Measurements from ENCODE around the gene CKAP5.

DNA sequence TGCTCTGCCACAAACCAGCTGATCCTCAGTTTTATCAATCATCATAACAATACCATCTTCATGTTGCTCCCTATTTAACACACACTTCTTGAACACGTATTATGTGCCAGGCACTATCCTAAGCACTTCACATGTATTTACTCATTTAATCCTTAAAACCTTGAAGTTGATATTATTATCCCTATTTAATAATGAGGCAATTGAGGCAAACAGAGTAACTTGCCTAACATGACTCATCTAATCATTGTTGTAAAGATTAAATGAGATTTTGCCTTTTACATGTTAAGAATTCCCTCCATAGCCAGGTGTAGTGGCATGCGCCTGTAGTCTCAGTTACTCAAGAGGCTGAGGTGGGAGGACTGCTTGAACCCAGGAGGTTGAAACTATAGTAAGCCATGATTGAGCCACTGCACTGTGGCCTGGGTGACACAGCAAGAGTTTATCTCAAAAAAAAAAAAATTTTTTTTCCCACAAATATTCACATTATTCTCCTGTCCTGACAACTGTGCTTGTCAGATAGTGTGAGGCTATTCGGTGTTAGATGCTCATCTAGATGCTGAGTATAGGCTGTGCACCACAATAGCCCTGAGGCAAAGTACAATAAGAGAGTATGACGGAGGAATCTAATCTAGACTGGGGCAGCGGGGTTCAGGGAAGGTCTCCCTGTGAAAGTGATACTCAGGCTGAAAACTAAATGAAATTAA is 13.4 kb downstream of the CKAP5 start:
- no peak for TF ChIP-seq ELF4 (IDR thresholded peaks at IDR 0.05)
- TF ChIP-seq NFRKB (IDR thresholded peaks at IDR 0.05): no peak
- no peak for TF ChIP-seq BHLHE40 (IDR thresholded peaks at IDR 0.05; ENCODE audit: borderline replicate concordance)
- TF ChIP-seq SUZ12 (IDR thresholded peaks at IDR 0.05): no peak
- TF ChIP-seq, protein P1, sequence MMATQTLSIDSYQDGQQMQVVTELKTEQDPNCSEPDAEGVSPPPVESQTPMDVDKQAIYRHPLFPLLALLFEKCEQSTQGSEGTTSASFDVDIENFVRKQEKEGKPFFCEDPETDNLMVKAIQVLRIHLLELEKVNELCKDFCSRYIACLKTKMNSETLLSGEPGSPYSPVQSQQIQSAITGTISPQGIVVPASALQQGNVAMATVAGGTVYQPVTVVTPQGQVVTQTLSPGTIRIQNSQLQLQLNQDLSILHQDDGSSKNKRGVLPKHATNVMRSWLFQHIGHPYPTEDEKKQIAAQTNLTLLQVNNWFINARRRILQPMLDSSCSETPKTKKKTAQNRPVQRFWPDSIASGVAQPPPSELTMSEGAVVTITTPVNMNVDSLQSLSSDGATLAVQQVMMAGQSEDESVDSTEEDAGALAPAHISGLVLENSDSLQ (IDR thresholded peaks at IDR 0.05): no peak
- no peak for TF ChIP-seq FOXA1 (IDR thresholded peaks at IDR 0.05)
- no peak for TF ChIP-seq LEF1 (IDR thresholded peaks at IDR 0.05; ENCODE audit: borderline replicate concordance)
